Left ventricle myocardium inferior (tissue), 1 donor: ENCODE data around the gene IRGC. TPM values are rescaled to one million over a fixed set of nuclear protein-coding genes. Genes with fewer than 3 reads are reported as not detected.
A peak's percentile ranks its signal among the peaks of the same experiment; 100 is the strongest.

ENCODE experiments used
- DNase-seq: peaks from one replicate; pipeline ENCODE4 v3.0.0-alpha.2; 2020
- H3K27ac ChIP-seq: fragments of 200-600 bp; replicated peaks from 2 replicates; pipeline ENCODE4 v1.8.0; 2021
- H3K27me3 ChIP-seq: fragments of 200-600 bp; 2 replicates; pipeline ENCODE4 v1.8.0; 2021; ENCODE audit warnings: low read depth
- H3K36me3 ChIP-seq: fragments of 200-600 bp; 2 replicates; pipeline ENCODE4 v1.8.0; 2021
- H3K4me1 ChIP-seq: fragments of 200-600 bp; 2 replicates; pipeline ENCODE4 v1.8.0; 2021
- H3K4me3 ChIP-seq: fragments of 200-600 bp; 2 replicates; pipeline ENCODE4 v1.8.0; 2021; ENCODE audit warnings: mild to moderate bottlenecking, moderate library complexity
- H3K9me3 ChIP-seq: fragments of 200-600 bp; replicated peaks from 2 replicates; pipeline ENCODE4 v1.8.0; 2021
- intact Hi-C: fragments of 100-400 bp; cut with micrococcal nuclease; formaldehyde crosslinking; loops from one replicate; pipeline ENCODE4 v1.11.0; 2022
- total RNA-seq: library from RNA; stranded (reverse); fragmentation: NEBNext Ultra II Directional; extraction: Animal tissue kit (Norgen Biotek cat#: 25700); gene quantifications from one replicate; pipeline ENCODE4 v1.2.1, GENCODE V29; 2021
- TF ChIP-seq, protein P1 (sequence below): fragments of 200-600 bp; IDR thresholded peaks from 2 replicates; pipeline ENCODE4 v1.8.0; 2021; ENCODE audit warnings: antibody characterized with exemption, mild to moderate bottlenecking, borderline replicate concordance
- donor health status: DM: no; HTN: yes; CAD: no; lungs with severe emphysema.

IRGC gene
- total RNA-seq, 1 donor from 2014 or later: not detected

DNA sequence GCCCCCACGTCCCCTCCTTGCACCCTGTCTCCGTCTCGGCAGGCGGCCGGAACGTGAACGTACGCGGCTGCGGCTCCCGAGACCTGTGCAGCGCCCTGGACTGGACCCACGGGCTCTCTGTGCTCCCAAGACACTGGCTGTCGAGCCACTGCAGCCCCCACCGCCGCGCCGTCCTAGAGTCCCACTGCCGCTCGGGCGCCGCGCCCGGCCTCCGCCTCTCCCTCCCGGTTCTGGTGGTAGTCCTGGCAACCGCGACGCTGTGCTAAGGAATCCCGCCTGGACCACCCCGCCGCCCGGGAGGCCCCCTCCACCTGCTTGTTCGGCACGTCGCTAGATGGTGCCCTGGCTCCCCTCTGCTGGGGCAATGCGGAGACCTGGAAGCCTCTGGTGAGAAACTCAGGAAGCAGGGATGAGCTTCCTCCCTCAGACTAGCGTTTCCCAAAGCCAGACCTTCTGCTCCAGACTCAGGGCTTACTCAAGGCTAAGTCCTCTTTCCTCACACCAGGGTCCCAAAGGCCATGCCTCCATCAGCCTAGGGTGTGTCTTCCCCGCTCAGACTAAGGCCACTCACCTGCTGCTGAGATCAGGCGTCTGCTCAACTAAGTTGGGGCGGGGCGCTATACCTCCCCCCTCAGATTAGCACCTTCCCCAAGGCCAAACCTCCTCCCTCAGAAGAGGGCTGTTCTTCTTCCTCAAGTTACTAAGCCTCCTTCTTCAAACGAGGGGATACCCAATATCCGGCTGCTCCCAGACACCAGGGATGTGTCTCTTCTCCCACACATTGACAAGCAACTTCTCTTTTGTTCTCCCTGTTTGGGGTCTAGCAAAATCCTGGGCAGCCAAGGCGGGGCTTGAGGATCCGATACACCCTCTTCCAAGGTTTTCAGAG, 16.1 kb upstream of the IRGC start:
- H3K9me3 ChIP-seq: peaks cover 12% of the 10 kb centered on the region
- peak; percentile 23 for DNase-seq
- peaks cover 26% of the 10 kb centered on the region for H3K27me3 ChIP-seq
- intact Hi-C loops: no loop called here
- TF ChIP-seq, protein P1, sequence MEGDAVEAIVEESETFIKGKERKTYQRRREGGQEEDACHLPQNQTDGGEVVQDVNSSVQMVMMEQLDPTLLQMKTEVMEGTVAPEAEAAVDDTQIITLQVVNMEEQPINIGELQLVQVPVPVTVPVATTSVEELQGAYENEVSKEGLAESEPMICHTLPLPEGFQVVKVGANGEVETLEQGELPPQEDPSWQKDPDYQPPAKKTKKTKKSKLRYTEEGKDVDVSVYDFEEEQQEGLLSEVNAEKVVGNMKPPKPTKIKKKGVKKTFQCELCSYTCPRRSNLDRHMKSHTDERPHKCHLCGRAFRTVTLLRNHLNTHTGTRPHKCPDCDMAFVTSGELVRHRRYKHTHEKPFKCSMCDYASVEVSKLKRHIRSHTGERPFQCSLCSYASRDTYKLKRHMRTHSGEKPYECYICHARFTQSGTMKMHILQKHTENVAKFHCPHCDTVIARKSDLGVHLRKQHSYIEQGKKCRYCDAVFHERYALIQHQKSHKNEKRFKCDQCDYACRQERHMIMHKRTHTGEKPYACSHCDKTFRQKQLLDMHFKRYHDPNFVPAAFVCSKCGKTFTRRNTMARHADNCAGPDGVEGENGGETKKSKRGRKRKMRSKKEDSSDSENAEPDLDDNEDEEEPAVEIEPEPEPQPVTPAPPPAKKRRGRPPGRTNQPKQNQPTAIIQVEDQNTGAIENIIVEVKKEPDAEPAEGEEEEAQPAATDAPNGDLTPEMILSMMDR: no peak
- H3K4me1 ChIP-seq: peaks cover 22% of the 10 kb centered on the region
- H3K4me3 ChIP-seq: peak overlapping the region; percentile 57
- H3K36me3 ChIP-seq: no peaks in the 10 kb centered on the region
- H3K27ac ChIP-seq: peak overlapping the region; percentile 84

DNA sequence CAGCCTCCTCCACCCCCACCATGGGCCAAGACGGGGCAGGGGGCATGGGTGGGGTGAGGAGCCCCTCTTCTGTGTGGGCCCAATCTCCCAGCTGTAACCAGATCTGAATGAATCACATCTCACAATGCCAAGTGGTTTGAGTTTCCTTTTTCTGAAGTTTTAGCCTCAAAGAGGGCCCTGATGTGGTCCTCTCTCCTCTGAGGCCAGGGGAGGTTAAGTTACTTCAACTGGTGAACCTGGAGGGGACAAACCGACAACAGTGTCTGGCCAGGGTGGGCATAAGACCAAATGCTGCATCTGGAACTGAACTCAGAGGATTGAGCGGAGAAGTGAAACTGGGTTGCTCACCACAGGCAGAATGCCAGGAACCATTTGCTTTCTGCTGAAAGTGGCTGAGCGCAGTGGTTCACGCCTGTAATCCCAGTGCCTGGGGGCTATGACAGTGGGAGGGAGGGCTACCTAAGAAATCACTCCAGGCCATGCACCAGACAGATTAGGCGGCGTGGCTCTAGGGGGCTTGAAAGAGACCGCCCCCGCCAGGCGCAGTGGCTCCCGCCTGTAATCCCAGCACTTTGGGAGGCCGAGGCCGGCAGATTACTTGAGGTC, 15.4 kb upstream of the IRGC start:
- H3K9me3 ChIP-seq: peaks cover 12% of the 10 kb centered on the region
- peak overlapping the region; percentile 84 for H3K27ac ChIP-seq
- H3K36me3 ChIP-seq: no peaks in the 10 kb centered on the region
- H3K4me1 ChIP-seq: peaks cover 22% of the 10 kb centered on the region
- DNase-seq: peak; percentile 46
- TF ChIP-seq, protein P1: no peak
- peaks cover 26% of the 10 kb centered on the region for H3K27me3 ChIP-seq
- H3K4me3 ChIP-seq: peak overlapping the region; percentile 50
- intact Hi-C loops: no loop called here

DNA sequence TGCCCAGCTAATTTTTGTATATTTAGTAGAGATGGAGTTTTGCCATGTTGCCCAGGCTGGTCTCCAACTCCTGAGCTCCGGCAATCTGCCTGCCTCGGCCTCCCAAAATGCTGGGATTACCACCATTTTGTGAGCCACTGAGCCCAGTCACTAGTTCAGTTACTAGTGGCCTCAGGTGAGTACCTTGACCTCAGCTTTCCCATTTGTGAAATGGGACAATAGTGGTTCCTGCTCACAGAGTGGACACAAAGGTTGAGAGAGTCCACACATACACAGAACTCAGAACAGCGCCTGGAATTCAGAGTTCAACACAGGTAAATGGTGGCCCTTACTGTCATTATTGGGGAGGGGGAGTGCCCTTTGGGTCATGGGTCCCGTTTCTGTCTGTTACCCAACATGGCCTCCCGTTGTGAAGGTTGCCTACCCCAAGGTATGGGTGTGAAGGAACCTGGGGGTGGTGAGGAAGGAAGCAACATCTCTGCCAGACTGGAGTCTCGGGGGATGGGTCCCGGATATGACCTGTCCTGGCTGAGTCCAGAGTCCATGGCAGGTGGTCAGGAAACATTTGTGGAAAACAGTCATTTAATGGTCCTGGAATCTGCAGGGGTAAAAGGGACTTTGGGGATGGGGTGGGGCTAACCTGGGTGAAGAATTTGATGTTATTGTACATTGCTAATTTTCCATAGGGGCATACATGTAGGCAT, 11.7 kb upstream of the IRGC start:
- DNase-seq: no peak
- H3K4me3 ChIP-seq: no peak overlapping the region
- TF ChIP-seq, protein P1: no peak
- no peak overlapping the region for H3K27ac ChIP-seq
- peaks cover 8% of the 10 kb centered on the region for H3K9me3 ChIP-seq
- intact Hi-C loops: no loop called here
- peaks cover 22% of the 10 kb centered on the region for H3K27me3 ChIP-seq
- no peaks in the 10 kb centered on the region for H3K36me3 ChIP-seq
- peaks cover 20% of the 10 kb centered on the region for H3K4me1 ChIP-seq

DNA sequence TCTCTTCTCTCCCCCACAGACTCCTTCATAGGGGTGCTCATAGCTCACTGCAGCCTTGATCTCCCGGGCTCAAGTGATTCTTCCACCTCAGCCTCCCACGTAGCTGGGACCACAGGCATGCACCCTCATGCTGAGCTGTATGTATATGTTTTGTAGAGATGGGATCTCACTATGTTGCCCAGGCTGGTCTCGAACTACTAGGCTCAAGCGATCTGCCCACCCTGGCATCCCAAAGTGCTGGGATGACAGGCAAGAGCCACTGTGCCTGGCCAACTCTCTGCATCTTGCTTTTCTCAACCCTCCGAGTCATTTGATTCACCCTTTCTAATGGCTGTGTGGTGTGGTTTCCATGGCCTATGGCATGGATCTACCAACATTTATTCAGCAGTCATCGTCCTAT, 10.1 kb upstream of the IRGC start:
- peaks cover 8% of the 10 kb centered on the region for H3K9me3 ChIP-seq
- peaks cover 16% of the 10 kb centered on the region for H3K27me3 ChIP-seq
- H3K36me3 ChIP-seq: no peaks in the 10 kb centered on the region
- intact Hi-C loops: no loop called here
- peaks cover 6% of the 10 kb centered on the region for H3K4me1 ChIP-seq
- H3K27ac ChIP-seq: no peak overlapping the region
- TF ChIP-seq, protein P1: no peak
- no peak for DNase-seq
- no peak overlapping the region for H3K4me3 ChIP-seq

DNA sequence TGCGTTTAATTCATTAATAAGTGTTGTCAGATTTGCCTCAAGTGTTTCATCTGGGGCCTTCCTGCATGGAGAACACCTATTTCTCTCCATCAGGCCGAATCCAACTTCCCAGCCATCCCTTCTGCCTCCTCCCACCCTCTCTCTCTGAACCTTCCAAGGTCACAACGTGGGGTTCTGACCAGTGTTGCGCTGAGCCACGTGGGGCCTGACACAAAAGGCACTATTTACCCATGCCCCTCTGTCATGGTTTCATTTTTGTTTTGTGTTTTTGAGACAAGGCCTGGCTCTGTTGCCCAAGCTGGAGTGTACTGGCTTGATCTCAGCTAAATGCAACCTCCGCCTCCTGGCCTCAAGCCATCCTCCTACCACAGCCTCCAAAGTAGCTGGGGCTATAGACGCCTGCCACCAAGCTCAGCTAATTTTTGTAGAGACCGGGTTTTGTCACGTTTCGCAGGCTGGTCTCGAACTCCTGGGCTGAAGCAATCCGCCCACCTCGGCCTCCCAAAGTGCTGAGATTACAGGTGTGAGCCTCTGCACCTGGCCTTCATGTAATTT, 8.6 kb upstream of the IRGC start:
- Histone ChIP-seq H3K4me3 (no peak overlapping the region), H3K4me1 (no peaks in the 10 kb centered on the region), H3K36me3 (no peaks in the 10 kb centered on the region), H3K27ac (no peak overlapping the region), H3K27me3 (peaks cover 19% of the 10 kb centered on the region), H3K9me3 (peaks cover 8% of the 10 kb centered on the region)
- DNase-seq: no peak
- intact Hi-C loops: no loop called here
- TF ChIP-seq, protein P1: no peak
